HEK293 (cell line): ENCODE results near the gene ABHD17A.
A peak's percentile ranks its signal among the peaks of the same experiment; 100 is the strongest.

Source experiments
- FEZF1 ChIP-seq: fragments of 450-650 bp; formaldehyde crosslinking; IDR thresholded peaks from 2 replicates; pipeline ENCODE4 v1.5.1; 2016; ENCODE audit warnings: missing biosample characterization, missing genetic modification characterization
- KLF16 ChIP-seq: fragments of 450-650 bp; formaldehyde crosslinking; IDR thresholded peaks from 2 replicates; pipeline ENCODE4 v1.5.1; 2017; ENCODE audit warnings: missing biosample characterization, missing genetic modification characterization
- KLF8 ChIP-seq: fragments of 450-650 bp; formaldehyde crosslinking; IDR thresholded peaks from 2 replicates; pipeline ENCODE4 v1.5.1; 2016; ENCODE audit warnings: missing biosample characterization, missing genetic modification characterization
- SCRT2 ChIP-seq: fragments of 450-650 bp; formaldehyde crosslinking; IDR thresholded peaks from 2 replicates; pipeline ENCODE4 v1.5.1; 2016; ENCODE audit warnings: missing biosample characterization, missing genetic modification characterization
- SP3 ChIP-seq: fragments of 450-650 bp; formaldehyde crosslinking; IDR thresholded peaks from 2 replicates; pipeline ENCODE4 v1.5.1; 2016; ENCODE audit warnings: missing biosample characterization, missing genetic modification characterization
- ZBTB17 ChIP-seq: fragments of 450-650 bp; formaldehyde crosslinking; IDR thresholded peaks from 2 replicates; pipeline ENCODE4 v1.5.1; 2016; ENCODE audit warnings: missing biosample characterization, missing genetic modification characterization
- ZBTB7A ChIP-seq: fragments of 450-650 bp; formaldehyde crosslinking; IDR thresholded peaks from 2 replicates; pipeline ENCODE4 v1.5.1; 2016; ENCODE audit warnings: low read depth, missing biosample characterization, missing genetic modification characterization
- ZFP37 ChIP-seq: fragments of 450-650 bp; formaldehyde crosslinking; IDR thresholded peaks from 2 replicates; pipeline ENCODE4 v1.5.1; 2016; ENCODE audit warnings: missing biosample characterization, missing genetic modification characterization
- ZNF112 ChIP-seq: fragments of 450-650 bp; formaldehyde crosslinking; IDR thresholded peaks from 2 replicates; pipeline ENCODE4 v1.5.0; 2017; ENCODE audit warnings: missing biosample characterization, missing genetic modification characterization
- ZNF561 ChIP-seq: fragments of 450-650 bp; IDR thresholded peaks from 2 replicates; pipeline ENCODE4 v1.5.1; 2018; ENCODE audit warnings: missing biosample characterization, missing genetic modification characterization, borderline replicate concordance
- ZNF610 ChIP-seq: fragments of 450-650 bp; formaldehyde crosslinking; IDR thresholded peaks from 2 replicates; pipeline ENCODE4 v1.5.1; 2016; ENCODE audit warnings: missing biosample characterization, missing genetic modification characterization, borderline replicate concordance
- ZNF629 ChIP-seq: fragments of 450-650 bp; formaldehyde crosslinking; IDR thresholded peaks from 2 replicates; pipeline ENCODE4 v1.5.1; 2017; ENCODE audit warnings: missing biosample characterization, missing genetic modification characterization
- ZNF791 ChIP-seq: fragments of 450-650 bp; formaldehyde crosslinking; IDR thresholded peaks from 2 replicates; pipeline ENCODE4 v1.5.1; 2016; ENCODE audit warnings: missing biosample characterization, missing genetic modification characterization
- ZXDB ChIP-seq: fragments of 450-650 bp; formaldehyde crosslinking; IDR thresholded peaks from 2 replicates; pipeline ENCODE4 v1.5.1; 2016; ENCODE audit warnings: missing biosample characterization, missing genetic modification characterization
- TF ChIP-seq, protein P1 (sequence below): fragments of 450-650 bp; formaldehyde crosslinking; conservative IDR thresholded peaks from 2 replicates; pipeline ENCODE4 v1.5.1; 2016; ENCODE audit warnings: low read depth, missing biosample characterization, missing genetic modification characterization
- TF ChIP-seq, protein P2 (sequence below): fragments of 450-650 bp; formaldehyde crosslinking; IDR thresholded peaks from 2 replicates; pipeline ENCODE4 v1.5.1; 2017; ENCODE audit warnings: missing biosample characterization, missing genetic modification characterization
- TF ChIP-seq, protein P3 (sequence below): fragments of 450-650 bp; formaldehyde crosslinking; IDR thresholded peaks from 2 replicates; pipeline ENCODE4 v1.5.1; 2016; ENCODE audit warnings: missing biosample characterization, missing genetic modification characterization
- TF ChIP-seq, protein P4 (sequence below): fragments of 450-650 bp; IDR thresholded peaks from 2 replicates; pipeline ENCODE4 v1.5.1; 2018; ENCODE audit warnings: missing biosample characterization, missing genetic modification characterization
- TF ChIP-seq, protein P5 (sequence below): fragments of 450-650 bp; formaldehyde crosslinking; IDR thresholded peaks from 2 replicates; pipeline ENCODE4 v1.5.1; 2016; ENCODE audit warnings: missing biosample characterization, missing genetic modification characterization
- TF ChIP-seq, protein P6 (sequence below): fragments of 450-650 bp; formaldehyde crosslinking; IDR thresholded peaks from 2 replicates; pipeline ENCODE4 v1.5.1; 2016; ENCODE audit warnings: missing biosample characterization, missing genetic modification characterization
- TF ChIP-seq, protein P7 (sequence below): fragments of 450-650 bp; formaldehyde crosslinking; IDR thresholded peaks from 2 replicates; pipeline ENCODE4 v1.5.1; 2017; ENCODE audit warnings: missing biosample characterization, missing genetic modification characterization

ABHD17A gene

DNA sequence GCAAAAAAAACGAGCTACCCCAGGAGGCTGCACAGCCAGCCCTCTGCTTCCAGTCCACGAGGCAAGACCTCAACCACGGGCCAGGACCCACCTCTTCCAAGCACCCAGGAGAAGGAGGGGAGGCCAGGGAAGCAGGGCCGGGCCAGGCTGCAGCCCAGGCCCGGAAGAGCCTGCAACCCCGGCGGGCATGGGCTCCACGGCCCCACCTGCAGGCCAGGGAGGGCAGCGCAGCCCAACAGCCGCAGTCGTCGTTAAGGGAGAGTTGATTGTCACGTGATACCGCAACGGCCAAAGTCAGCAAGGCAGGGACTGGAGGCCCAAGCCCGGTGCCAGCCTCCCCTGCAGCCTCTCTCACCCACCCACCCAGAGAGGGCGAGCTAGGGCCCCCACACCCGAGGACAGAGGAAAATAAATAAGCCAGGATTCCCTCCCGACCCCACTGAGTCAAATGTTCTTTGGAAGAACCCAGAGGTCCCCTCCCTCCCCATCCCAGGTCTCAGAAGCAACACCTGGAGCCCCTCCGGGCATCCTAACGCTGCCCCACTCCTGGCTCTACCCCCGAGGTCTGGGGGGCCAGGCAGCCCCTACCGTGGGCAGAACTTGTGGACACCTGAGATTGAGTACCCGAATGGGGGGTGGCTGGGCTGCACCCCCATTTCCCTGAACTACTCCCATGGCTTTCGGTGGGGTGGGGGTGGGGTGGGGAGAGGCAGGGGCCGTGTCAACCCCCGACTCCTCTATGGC is 31.8 kb downstream of the ABHD17A start (continued):
- TF ChIP-seq KLF16 (tag by site-specific recombination) (peak; percentile 30; the same call in 1 of the 2 replicates), SCRT2 (peak; percentile 26; the same call in 1 of the 2 replicates), ZNF561 (tag by site-specific recombination) (peak; percentile 17; the same call in 1 of the 2 replicates), ZNF610 (tag by site-specific recombination) (peak; percentile 42; the same call in 1 of the 2 replicates), ZFP37 (no peak), FEZF1 (tag by site-specific recombination) (0 out of 2 replicates have a peak, but pooled peaks have one; percentile 7), KLF8 (tag by site-specific recombination) (peak; percentile 57; the same call in 1 of the 2 replicates), ZNF791 (no peak), ZBTB17 (tag by site-specific recombination) (no peak), ZXDB (tag by site-specific recombination) (peak; percentile 59), SP3 (tag by site-specific recombination) (peak; percentile 46), ZNF629 (tag by site-specific recombination) (peak; percentile 61; the same call in 1 of the 2 replicates), ZBTB7A (tag by site-specific recombination) (no peak), ZNF112 (tag by site-specific recombination) (no peak)
- TF ChIP-seq, protein P1, sequence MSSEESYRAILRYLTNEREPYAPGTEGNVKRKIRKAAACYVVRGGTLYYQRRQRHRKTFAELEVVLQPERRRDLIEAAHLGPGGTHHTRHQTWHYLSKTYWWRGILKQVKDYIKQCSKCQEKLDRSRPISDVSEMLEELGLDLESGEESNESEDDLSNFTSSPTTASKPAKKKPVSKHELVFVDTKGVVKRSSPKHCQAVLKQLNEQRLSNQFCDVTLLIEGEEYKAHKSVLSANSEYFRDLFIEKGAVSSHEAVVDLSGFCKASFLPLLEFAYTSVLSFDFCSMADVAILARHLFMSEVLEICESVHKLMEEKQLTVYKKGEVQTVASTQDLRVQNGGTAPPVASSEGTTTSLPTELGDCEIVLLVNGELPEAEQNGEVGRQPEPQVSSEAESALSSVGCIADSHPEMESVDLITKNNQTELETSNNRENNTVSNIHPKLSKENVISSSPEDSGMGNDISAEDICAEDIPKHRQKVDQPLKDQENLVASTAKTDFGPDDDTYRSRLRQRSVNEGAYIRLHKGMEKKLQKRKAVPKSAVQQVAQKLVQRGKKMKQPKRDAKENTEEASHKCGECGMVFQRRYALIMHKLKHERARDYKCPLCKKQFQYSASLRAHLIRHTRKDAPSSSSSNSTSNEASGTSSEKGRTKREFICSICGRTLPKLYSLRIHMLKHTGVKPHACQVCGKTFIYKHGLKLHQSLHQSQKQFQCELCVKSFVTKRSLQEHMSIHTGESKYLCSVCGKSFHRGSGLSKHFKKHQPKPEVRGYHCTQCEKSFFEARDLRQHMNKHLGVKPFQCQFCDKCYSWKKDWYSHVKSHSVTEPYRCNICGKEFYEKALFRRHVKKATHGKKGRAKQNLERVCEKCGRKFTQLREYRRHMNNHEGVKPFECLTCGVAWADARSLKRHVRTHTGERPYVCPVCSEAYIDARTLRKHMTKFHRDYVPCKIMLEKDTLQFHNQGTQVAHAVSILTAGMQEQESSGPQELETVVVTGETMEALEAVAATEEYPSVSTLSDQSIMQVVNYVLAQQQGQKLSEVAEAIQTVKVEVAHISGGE (tag by site-specific recombination), result peak; percentile 34; the same call in 1 of the 2 replicates
- TF ChIP-seq, protein P2, sequence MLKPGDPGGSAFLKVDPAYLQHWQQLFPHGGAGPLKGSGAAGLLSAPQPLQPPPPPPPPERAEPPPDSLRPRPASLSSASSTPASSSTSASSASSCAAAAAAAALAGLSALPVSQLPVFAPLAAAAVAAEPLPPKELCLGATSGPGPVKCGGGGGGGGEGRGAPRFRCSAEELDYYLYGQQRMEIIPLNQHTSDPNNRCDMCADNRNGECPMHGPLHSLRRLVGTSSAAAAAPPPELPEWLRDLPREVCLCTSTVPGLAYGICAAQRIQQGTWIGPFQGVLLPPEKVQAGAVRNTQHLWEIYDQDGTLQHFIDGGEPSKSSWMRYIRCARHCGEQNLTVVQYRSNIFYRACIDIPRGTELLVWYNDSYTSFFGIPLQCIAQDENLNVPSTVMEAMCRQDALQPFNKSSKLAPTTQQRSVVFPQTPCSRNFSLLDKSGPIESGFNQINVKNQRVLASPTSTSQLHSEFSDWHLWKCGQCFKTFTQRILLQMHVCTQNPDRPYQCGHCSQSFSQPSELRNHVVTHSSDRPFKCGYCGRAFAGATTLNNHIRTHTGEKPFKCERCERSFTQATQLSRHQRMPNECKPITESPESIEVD, result no peak
- TF ChIP-seq, protein P3, sequence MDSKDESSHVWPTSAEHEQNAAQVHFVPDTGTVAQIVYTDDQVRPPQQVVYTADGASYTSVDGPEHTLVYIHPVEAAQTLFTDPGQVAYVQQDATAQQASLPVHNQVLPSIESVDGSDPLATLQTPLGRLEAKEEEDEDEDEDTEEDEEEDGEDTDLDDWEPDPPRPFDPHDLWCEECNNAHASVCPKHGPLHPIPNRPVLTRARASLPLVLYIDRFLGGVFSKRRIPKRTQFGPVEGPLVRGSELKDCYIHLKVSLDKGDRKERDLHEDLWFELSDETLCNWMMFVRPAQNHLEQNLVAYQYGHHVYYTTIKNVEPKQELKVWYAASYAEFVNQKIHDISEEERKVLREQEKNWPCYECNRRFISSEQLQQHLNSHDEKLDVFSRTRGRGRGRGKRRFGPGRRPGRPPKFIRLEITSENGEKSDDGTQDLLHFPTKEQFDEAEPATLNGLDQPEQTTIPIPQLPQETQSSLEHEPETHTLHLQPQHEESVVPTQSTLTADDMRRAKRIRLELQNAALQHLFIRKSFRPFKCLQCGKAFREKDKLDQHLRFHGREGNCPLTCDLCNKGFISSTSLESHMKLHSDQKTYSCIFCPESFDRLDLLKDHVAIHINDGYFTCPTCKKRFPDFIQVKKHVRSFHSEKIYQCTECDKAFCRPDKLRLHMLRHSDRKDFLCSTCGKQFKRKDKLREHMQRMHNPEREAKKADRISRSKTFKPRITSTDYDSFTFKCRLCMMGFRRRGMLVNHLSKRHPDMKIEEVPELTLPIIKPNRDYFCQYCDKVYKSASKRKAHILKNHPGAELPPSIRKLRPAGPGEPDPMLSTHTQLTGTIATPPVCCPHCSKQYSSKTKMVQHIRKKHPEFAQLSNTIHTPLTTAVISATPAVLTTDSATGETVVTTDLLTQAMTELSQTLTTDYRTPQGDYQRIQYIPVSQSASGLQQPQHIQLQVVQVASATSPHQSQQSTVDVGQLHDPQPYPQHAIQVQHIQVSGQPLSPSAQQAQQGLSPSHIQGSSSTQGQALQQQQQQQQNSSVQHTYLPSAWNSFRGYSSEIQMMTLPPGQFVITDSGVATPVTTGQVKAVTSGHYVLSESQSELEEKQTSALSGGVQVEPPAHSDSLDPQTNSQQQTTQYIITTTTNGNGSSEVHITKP (tag by site-specific recombination), result peak; percentile 52
- TF ChIP-seq, protein P4, sequence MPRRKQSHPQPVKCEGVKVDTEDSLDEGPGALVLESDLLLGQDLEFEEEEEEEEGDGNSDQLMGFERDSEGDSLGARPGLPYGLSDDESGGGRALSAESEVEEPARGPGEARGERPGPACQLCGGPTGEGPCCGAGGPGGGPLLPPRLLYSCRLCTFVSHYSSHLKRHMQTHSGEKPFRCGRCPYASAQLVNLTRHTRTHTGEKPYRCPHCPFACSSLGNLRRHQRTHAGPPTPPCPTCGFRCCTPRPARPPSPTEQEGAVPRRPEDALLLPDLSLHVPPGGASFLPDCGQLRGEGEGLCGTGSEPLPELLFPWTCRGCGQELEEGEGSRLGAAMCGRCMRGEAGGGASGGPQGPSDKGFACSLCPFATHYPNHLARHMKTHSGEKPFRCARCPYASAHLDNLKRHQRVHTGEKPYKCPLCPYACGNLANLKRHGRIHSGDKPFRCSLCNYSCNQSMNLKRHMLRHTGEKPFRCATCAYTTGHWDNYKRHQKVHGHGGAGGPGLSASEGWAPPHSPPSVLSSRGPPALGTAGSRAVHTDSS, result no peak
- TF ChIP-seq, protein P5, sequence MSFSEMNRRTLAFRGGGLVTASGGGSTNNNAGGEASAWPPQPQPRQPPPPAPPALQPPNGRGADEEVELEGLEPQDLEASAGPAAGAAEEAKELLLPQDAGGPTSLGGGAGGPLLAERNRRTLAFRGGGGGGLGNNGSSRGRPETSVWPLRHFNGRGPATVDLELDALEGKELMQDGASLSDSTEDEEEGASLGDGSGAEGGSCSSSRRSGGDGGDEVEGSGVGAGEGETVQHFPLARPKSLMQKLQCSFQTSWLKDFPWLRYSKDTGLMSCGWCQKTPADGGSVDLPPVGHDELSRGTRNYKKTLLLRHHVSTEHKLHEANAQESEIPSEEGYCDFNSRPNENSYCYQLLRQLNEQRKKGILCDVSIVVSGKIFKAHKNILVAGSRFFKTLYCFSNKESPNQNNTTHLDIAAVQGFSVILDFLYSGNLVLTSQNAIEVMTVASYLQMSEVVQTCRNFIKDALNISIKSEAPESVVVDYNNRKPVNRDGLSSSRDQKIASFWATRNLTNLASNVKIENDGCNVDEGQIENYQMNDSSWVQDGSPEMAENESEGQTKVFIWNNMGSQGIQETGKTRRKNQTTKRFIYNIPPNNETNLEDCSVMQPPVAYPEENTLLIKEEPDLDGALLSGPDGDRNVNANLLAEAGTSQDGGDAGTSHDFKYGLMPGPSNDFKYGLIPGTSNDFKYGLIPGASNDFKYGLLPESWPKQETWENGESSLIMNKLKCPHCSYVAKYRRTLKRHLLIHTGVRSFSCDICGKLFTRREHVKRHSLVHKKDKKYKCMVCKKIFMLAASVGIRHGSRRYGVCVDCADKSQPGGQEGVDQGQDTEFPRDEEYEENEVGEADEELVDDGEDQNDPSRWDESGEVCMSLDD (tag by site-specific recombination), result peak; percentile 22; the same call in 1 of the 2 replicates
- TF ChIP-seq, protein P6, sequence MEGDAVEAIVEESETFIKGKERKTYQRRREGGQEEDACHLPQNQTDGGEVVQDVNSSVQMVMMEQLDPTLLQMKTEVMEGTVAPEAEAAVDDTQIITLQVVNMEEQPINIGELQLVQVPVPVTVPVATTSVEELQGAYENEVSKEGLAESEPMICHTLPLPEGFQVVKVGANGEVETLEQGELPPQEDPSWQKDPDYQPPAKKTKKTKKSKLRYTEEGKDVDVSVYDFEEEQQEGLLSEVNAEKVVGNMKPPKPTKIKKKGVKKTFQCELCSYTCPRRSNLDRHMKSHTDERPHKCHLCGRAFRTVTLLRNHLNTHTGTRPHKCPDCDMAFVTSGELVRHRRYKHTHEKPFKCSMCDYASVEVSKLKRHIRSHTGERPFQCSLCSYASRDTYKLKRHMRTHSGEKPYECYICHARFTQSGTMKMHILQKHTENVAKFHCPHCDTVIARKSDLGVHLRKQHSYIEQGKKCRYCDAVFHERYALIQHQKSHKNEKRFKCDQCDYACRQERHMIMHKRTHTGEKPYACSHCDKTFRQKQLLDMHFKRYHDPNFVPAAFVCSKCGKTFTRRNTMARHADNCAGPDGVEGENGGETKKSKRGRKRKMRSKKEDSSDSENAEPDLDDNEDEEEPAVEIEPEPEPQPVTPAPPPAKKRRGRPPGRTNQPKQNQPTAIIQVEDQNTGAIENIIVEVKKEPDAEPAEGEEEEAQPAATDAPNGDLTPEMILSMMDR, result peak; percentile 95
- TF ChIP-seq, protein P7, sequence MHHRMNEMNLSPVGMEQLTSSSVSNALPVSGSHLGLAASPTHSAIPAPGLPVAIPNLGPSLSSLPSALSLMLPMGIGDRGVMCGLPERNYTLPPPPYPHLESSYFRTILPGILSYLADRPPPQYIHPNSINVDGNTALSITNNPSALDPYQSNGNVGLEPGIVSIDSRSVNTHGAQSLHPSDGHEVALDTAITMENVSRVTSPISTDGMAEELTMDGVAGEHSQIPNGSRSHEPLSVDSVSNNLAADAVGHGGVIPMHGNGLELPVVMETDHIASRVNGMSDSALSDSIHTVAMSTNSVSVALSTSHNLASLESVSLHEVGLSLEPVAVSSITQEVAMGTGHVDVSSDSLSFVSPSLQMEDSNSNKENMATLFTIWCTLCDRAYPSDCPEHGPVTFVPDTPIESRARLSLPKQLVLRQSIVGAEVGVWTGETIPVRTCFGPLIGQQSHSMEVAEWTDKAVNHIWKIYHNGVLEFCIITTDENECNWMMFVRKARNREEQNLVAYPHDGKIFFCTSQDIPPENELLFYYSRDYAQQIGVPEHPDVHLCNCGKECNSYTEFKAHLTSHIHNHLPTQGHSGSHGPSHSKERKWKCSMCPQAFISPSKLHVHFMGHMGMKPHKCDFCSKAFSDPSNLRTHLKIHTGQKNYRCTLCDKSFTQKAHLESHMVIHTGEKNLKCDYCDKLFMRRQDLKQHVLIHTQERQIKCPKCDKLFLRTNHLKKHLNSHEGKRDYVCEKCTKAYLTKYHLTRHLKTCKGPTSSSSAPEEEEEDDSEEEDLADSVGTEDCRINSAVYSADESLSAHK (tag by site-specific recombination), result no peak
